Dermis blood vessel endothelial cell (primary cell): Measurements from ENCODE around the gene PDCD4. TPM values are rescaled to one million over a fixed set of nuclear protein-coding genes. Genes with fewer than 3 reads are reported as not detected.
"Not testable (repeated sequence)": the region's sequence is repeated elsewhere in the genome, so short reads cannot be mapped to it uniquely, and the experiment has no call there.

Source experiments
- DNase-seq: peaks from one replicate; pipeline ENCODE4 v3.0.0; 2010
- total RNA-seq: library from RNA; depleted of rRNA; stranded (reverse); fragments of >200 nt; gene quantifications from 2 replicates; pipeline ENCODE4 v1.2.3, GENCODE V29; 2014

PDCD4 gene
- total RNA-seq, 1 donor from 2014 or later: 200 TPM

DNA sequence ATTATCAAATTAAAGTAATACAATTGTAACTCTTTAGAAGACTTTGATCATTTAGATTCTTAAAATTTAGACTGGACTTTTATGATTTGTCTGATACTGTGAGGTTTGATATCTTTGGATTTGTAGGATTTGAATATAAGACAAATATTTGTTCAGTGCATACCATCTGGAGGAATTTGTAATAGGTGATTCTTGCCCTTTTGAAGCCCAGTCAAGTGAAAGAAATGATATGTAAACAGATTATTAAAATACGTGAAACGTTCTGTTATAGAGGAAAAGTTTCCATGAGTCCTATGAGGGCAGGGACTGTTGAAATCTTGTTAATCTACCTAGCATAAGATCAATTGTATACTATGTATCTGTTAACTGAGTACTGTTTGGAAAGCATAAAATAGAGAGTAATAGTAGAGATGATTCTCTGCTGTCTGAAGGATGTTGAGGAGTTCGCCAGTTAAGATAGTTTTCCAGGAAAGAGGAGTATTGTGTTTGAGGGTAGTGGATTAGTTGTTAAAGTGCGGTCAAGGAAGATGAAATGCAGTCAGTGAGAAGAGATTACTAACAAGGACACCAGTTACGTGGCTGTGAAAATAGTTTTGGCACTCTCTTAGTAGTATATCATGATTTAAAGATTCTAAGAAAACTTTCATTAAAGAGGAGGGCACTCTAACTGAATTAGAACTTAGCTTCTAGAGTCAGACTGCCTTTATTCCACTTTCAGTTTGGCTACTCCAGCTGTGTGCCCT, 14.4 kb downstream of the PDCD4 start:
- DNase-seq: no peak

DNA sequence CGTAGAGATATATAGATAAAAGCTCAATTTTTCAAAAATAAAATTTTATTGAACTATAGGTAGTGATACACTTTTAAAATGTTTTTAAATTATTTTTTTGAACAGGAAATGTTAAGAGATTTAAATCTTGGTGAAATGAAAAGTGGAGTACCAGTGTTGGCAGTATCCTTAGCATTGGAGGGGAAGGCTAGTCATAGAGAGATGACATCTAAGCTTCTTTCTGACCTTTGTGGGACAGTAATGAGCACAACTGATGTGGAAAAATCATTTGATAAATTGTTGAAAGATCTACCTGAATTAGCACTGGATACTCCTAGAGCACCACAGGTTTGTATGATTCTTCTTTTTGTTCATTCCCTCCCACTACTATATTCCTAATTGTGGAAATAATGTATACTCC, 15.8 kb downstream of the PDCD4 start:
- no peak for DNase-seq

DNA sequence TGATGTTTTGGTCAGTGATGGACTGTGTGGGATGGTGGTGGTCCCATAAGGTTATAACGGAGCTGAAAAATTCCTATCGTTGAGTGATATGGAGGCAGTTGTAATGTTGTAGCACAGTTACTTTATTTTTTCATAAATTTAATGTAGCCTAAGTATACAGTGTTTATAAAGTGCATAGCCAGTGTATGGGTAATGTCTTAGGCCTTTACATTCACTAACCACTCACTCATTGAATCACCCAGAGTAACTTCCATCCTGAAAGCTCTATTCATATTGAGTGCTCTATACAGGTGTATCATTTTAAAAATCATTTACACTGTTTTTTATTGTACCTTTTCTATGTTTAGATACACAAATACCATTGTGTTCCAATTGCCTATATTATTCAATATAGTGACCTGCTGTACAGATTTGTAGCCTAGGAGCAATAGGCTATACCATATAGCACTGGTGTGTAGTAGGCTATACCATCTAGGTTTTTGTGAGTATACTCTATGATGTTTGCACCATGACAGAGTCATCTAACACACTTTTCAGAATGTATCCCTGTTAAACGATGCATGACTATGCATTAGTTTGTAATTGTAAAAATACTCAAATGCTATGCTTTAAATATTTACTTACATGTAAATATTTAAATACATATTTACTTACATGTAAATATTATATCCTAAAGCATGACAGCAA, 21.0 kb downstream of the PDCD4 start:
- no peak for DNase-seq

DNA sequence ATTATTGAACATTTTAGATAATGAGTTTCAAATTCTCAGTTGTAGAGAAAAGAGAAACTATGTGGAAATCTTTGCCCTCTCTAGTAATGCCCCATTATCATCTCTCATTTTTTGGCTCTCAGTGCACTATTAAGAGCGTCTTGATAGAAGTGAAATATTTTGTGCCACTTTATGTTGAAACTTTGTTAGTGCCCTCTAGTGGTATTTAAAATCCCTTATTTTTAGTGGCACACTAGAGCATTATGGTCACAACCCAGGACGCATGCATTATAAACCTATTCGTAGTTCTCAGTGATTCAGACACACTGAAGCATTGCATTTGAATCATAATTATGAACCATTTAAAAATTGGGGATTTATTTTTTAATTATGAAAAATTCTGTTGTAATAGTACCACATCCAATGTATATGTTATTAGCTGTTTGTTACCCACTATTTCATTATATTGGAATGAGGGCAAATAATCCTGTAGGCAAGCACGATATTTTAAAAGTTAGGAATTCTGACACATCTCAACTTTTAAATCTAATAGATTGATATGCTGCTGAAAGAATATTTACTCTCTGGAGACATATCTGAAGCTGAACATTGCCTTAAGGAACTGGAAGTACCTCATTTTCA, 21.9 kb downstream of the PDCD4 start:
- DNase-seq: peak; percentile 68

DNA sequence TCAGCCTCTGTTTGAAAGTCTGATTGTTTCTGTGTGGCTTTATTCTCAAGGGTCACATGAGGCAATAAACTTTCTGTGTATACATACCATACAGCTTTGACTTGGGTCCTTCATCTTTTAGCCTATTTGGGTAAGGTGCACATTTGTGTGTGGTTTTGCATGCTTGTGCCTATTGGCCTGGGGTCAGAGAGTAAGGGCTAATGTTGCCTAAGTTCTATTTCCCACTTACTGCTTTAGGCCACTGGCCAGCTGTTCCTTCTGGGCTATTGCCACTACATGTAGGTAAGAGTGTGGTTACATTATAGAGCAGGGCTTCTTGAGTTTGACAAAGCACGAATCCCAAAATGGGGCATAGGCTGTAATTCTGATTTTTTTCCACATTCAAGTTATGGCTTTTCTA, 25.5 kb downstream of the PDCD4 start:
- DNase-seq: no peak

DNA sequence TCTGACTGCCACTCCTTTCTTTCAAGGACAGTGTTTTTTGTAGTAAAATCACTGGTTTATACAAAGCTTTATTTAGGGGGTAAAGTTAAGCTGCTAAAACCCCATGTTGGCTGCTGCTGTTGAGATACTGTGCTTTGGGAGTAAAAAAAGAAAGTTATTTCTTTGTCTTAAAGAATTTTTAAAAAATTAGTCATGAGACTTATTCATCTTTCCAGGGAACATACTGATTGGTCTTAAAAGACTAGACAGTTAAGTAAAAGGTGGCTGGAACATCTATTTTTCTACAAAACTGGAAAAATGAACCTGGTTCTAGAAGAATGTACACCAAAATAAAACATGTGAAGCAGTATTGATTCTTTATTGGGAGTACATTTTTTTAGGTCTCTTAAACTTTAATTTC, 26.7 kb downstream of the PDCD4 start:
- no peak for DNase-seq

DNA sequence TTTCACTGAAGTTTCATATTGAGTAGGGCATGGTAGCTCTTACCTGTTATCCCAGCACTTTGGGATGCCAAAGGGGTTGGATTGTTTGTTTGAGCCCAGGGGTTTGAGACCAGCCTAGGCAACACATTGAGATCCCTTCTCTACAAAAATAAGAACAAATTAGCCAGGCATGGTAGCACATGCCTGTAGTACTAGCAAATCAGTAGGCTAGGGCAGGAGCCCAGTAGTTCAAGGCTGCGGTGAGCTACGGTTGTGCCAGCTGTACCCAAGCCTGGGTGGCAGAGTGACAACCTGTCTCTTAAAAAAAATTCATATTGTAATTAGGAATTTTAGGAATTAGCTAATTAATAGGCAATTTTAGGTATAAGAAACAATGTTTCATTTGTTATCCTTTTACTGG, 29.3 kb downstream of the PDCD4 start:
- no peak for DNase-seq

DNA sequence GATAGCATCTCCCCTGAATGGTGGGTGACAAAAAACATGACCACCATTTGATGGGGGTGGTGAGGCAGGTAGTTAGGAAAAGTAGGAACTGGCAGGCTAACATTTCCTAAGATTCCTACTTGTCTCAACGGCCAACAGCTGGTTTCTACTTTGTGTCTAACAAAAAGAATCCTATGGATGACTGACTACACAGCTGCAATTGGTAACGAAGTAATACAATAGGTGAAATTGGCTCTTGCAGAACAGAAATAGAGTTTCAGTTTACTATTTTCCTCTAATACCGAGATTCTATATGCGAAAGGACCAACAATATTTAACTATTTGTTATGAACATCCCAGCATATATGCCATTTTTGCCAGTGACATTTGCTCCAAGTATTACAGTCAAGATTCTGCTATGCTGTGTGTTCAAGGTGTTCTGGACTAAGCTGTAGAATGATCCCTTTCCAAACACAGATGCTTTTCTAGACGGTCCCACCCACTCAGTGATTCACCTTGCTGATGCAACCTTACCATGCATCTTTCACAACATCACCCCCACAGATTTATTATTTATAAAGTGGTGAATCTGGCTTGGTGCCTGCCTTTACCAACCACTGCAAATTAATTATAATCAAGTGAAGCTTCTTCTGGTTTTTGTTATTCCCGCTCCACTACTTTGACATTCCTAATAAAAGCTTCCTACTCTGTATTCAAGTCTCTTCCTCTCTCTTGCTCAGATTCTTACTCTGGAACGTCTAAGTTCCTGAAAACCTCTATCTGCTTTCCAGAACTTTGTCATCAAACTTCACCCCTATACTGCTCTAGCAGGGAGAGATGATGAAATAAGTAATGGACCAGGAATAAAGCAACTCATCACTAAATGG, 30.5 kb downstream of the PDCD4 start:
- no peak for DNase-seq

DNA sequence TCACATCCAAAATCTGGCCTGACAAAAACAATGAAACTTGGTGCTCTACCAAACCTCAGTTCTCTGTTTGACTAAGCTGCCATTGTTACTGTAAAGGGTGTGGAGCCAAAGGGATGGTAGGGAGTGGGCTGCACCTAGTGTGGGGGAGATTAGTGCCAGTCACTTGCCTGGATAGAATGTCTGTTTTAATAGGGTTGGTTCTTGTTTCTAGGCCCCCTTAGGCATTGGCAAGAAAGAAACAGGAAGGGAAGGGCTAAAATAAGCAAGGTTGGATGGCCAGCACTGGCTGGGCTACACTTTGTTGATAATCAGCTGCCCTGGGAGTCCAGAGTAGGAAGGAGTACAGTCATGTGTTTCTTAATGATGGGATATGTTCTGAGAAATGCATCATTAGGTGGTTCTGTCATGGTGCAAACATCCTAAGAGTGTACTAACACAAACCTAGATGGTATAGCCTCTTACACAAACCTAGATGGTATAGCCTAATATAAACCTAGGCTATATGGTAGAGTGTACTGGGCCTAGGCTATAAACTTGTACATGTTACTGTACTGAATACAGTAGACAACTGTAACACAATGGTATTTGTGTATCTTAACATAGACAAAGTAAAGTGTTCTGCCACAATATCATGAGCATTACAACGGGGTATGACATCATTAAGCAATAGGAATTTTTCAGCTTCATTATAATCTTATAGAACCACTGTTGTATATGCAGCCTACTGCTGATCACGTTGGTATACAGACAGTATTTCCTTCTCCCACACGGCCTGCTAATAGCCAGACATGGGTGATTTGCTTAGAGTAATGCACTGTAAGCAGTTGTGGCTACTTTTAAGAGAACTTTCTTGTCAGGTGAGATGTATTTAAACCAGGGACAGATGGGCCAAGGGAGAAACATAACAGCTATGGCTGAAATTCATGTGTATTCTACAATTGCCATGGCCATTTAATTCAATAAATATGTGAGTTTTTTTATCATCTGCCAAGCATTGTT, 31.9 kb downstream of the PDCD4 start:
- DNase-seq: no peak

DNA sequence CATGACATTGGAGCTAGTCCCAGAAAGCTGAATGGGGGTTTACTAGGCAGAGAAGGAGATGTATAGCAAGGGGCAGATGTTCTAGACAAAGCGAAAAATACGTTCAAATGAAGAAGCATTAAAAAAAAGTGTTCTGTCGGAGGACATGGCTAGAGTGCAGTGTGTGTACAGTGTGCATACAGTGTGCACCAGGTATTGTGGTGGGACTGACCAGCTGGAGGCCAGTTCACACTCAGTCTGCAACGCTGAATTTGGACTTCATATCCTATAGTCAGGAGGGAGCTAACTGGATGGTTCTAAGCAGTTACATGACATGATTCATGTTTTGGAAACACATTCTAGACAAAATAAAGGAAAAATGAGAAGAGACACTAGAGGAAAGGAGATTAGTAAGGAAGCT, 38.4 kb downstream of the PDCD4 start:
- DNase-seq: no peak

DNA sequence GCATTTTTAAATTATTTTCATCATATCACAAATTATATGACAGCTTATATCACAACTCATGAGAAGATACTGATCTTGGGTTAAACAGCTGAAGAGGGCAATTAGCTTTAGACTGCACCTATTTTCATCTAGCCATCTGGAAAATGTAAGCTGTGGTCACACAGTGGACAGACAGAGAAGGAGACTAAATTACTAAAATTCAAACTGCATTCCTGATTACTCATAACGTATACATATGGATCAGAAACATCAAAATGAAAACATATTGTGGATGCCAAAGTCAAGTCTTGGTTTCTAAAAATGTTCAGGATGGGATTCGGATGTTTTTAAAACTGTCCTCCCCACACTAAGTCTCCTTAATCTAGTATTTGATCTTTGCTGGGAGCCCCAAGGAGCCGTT, 40.6 kb downstream of the PDCD4 start:
- DNase-seq: no peak

DNA sequence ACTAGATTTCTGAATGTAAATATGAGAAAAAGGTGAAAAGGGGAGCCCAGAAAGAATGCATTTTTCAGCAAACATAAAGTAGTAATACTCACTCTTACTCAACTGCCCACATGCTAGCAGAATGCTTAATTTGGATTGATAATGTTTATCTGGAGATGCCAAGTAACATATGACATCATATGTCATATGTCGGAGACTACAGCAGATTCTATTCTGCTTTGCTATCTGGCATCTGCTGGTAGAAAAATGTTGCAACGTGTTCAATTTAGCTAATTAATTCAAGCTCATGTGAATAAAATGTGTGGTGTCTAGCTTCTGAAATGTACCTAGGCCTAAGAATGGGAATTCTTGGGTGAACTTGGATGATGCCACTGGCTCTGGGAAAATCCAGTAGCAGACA, 42.7 kb downstream of the PDCD4 start:
- DNase-seq: no peak

DNA sequence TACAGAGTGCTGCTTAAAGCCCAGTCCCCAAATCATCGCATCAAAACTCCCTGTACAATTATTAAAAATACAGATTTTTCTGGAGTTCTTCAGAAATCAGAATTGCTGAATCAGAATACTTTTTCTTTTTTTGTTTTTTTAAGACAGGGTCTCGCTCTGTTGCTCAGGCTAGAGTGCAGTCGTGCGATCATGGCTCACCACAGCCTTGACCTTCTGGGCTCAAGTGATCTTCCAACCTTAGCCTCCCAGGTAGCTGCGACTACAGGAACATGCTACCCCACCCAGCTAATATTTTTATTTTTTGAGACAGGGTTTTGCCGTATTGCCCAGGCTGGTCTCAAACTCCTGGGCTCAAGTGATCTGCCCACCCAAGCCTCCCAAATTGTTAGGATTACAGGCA, 43.3 kb downstream of the PDCD4 start:
- no peak for DNase-seq

DNA sequence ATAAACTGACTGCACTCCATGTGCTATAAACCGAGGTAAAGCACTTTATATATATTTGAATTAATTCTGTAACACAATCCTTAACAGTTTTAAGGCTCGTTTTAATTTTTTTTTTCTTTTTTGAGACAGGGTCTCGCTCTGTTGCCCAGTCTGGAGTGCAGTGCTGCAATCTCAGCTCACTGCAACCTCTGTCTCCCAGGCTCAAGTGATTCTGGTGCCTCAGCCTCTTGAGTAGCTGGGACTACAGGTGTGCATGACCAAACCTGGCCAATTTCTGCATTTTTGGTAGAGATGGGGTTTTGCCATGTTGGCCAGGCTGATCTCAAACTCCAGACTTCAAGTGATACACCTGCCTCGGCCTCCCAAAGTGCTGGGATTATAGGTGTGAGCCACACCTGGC, 43.9 kb downstream of the PDCD4 start:
- not testable (repeated sequence) for DNase-seq

DNA sequence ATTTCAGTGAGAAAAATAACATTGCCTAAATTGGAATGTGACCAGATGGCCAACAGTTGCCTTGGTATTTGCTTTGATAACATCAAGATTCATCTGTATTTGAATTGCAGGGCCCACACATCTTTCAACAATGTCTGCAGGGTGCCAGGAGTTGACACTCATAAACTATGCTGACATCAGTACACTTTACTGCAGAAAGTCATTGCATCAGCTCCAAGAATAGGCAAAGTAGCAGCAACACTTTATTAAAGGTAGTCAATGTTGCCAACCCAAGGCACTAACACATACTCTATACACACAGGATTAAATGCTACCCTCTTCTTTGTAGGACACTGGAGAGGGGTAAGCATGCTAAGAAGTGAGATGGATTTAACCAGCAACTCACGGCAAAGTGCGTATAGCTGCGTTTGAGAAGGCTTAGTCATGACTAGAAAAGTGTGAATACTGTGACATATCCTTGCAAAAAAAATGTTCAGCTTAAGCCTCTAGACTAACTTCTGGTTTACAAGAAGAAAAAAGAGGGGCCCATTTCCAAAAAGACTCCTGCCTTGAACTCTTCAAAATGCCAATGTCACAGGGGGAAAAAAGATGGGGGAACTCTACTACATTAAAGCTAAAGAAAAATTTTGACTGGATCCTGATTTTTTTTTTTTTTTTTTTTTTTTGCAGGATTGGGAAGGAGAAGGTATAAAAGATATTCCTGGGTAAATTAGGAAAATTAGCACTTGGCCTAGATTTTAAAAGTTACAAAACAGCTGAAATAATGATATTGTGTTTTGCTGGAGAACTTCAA, 45.0 kb downstream of the PDCD4 start:
- DNase-seq: no peak

DNA sequence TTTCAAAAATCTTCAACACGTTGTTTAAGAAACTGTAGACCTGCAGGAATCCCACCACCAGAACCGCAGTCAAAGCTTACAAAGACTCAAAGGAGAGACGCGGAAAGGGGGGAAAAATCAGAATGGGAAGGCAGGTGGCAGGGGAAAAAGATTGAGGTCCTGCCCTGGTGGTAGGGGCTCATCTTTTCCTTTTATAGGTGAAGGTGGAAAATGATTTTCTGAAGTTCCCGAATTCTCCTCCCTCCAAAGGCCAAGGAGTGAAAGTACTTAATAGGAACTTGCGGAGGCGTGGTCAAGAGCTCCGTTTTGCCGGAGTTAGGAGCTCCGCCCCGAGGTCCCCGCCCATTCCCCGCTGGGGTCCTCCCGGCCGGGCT, 46.5 kb downstream of the PDCD4 start:
- DNase-seq: peak; percentile 96

DNA sequence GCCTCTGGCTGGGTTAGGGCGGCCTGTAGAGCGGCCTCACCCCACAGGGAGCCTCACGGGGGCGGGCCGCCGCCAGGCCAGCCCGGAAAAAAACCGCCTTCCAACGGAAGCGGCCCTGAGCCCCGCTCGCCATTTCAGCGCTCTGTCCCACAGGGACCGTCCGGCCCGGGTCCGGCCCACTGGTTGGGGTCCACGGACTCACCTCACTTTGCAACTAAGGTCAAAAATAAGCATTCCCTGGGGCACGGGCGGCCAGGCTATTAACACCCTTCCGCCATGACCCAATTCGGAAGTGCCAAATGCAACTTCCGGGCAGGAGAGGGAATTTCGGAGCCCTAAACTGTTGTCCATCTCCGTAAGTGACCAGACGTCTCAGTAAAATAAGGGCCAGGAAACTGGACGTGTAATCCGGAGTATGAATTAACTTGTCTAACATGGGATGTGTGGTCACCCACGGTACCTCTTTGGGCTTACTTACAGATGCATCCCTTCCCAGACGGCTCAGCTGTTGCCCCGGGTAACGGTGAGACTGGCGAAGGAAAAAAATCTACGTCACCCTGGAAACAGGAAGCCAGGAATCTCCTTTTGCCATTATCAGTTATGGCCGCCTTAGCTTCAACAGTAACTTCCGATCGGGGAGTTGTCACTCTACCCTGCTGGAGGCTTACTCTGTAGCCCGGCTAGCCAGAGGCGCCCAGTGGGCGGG, 47.1 kb downstream of the PDCD4 start, which contains the start of gene BBIP1:
TSS of gene BBIP1 (minus strand) at position 538 of the 706 bp plus-strand sequence. CDS start 1,023 bp downstream, outside the sequence.
- peak; percentile 100 for DNase-seq

DNA sequence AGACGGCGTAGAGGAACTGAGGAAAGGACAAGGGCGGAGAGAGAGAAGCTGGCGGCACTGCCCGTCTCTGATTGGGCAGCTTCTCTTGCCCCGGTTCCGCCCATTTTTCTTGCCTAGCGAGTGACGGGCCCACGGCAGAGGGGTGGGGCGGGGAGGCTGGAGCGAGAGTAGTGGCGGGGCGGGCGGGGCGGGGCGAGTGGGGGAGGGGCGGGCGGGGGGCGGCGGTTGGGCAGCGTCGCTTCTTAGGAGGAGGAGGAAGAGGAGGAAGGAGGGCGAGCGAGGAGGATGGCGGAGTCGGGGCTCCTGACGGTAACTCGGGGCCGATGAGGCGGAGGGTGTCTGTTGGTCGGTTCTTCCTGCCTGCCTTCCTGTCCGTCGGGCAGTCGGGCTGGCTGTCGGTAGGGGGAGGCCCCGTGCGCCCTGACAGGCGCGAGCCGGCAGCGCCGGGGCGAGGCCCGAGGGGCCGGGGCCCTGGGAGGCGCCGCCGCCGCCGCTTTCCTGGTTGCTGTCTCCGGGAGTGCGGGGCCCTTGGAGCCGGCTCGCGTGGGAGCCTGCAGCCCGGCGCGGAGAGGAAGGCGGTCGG, 47.7 kb downstream of the PDCD4 start, which contains the start of gene SHOC2:
TSS of gene SHOC2 (plus strand) at position 256 of the 583 bp plus-strand sequence. CDS start 44,755 bp downstream, outside the sequence.
- DNase-seq: no peak
